GM23338 (cell line): ENCODE data around the gene MSN.

ENCODE experiments used
- CTCF ChIP-seq, 2 experiments: fragments of 200-600 bp in 1 of 2; sonication (generic) in 1 of 2; conservative IDR thresholded peaks; 2 replicates each; pipeline versions ENCODE4 v1.5.1 to v1.6.1; 2016 to 2017; ENCODE audit warnings: antibody characterized with exemption in 2 of 2, low read depth in 2 of 2, mild to moderate bottlenecking in 2 of 2, moderate library complexity in 1 of 2
- ETS1 ChIP-seq: IDR thresholded peaks from 2 replicates; pipeline ENCODE4 v1.6.1; 2016; ENCODE audit warnings: antibody characterized with exemption
- EZH2 ChIP-seq: fragments of 200-600 bp; sonication (generic); IDR thresholded peaks from one replicate; pipeline ENCODE4 v1.8.0; 2017; ENCODE audit warnings: antibody characterized with exemption, mild to moderate bottlenecking, low read depth; ENCODE audit not compliant: unreplicated experiment
- EZH2phosphoT487 ChIP-seq: fragments of 200-600 bp; sonication (generic); IDR thresholded peaks from one replicate; pipeline ENCODE4 v1.8.1; 2018; ENCODE audit warnings: antibody characterized with exemption; ENCODE audit not compliant: unreplicated experiment
- JUNB ChIP-seq: IDR thresholded peaks from one replicate; pipeline ENCODE4 v1.6.1; 2016; ENCODE audit warnings: antibody characterized with exemption; ENCODE audit not compliant: unreplicated experiment
- NANOG ChIP-seq: IDR thresholded peaks from 2 replicates; pipeline ENCODE4 v1.6.1; 2016; ENCODE audit warnings: antibody characterized with exemption, borderline replicate concordance
- POLR2AphosphoS5 ChIP-seq: IDR thresholded peaks from 2 replicates; pipeline ENCODE4 v1.6.1; 2016; ENCODE audit warnings: antibody characterized with exemption, low read depth
- REST ChIP-seq: IDR thresholded peaks from one replicate; pipeline ENCODE4 v1.6.1; 2018; ENCODE audit warnings: antibody characterized with exemption; ENCODE audit not compliant: unreplicated experiment
- ZNF114 ChIP-seq: fragments of 250-450 bp; sonication (Bioruptor Pico); IDR thresholded peaks from 2 replicates; pipeline ENCODE4 v1.5.0; 2020; ENCODE audit warnings: mild to moderate bottlenecking, moderate library complexity

- TF ChIP-seq REST (no peak), CTCF (conservative IDR thresholded peaks at IDR 0.05; ENCODE audit: low read depth in 2 of 2) (no peak), EZH2phosphoT487 (no peak), EZH2 (no peak), POLR2AphosphoS5 (no peak), JUNB (no peak), NANOG (no peak), ZNF114 (CRISPR knock-in tag) (no peak), ETS1 (no peak)
Observed at GRCh38 chrX:65723706-65724105, 56.3 kb downstream of the MSN start.
